Astrocyte of the spinal cord (primary cell): ENCODE measurements around the gene TMEM202.
"Not testable (repeated sequence)": the region's sequence is repeated elsewhere in the genome, so short reads cannot be mapped to it uniquely, and the experiment has no call there.

ENCODE experiments used
- DNase-seq: peaks from one replicate; pipeline ENCODE4 v3.0.0; 2011; ENCODE audit warnings: low read depth, low spot score
- H3K4me3 ChIP-seq: 2 replicates; pipeline ENCODE4 v1.5.1; 2011; ENCODE audit warnings: low read depth, mild to moderate bottlenecking, low read length, moderate library complexity
- CTCF ChIP-seq: IDR thresholded peaks from 2 replicates; pipeline ENCODE4 v1.5.1; 2012; ENCODE audit warnings: low read depth, mild to moderate bottlenecking, low read length, inconsistent platforms
- in situ Hi-C: cut with HindIII; loops from 2 replicates; pipeline ENCODE4 v1.10.0; 2017; ENCODE audit warnings: low sequenced_read_pairs

The TMEM202 gene

GRCh38 chr15:72375846-72376581 is 22.1 kb upstream of the TMEM202 start, which contains the start of gene HEXA:
Gene HEXA (minus strand): TSS chr15:72376014. CDS start chr15:72375972, 42 bp downstream.
- DNase-seq = peak; percentile 97
- no peak for TF ChIP-seq CTCF
- peak within 1 kb of the TSS; percentile 74 for H3K4me3 ChIP-seq
- in situ Hi-C loops = no loop called here

GRCh38 chr15:72377331-72377730 is 20.8 kb upstream of the TMEM202 start:
- no peak for TF ChIP-seq CTCF
- in situ Hi-C loops = no loop called here
- DNase-seq = no peak

GRCh38 chr15:72379106-72379505 is 19.0 kb upstream of the TMEM202 start:
- in situ Hi-C loops, DNase-seq, H3K4me3 ChIP-seq: not testable (repeated sequence)

More at GRCh38 chr15:72377331-72377730, 20.8 kb upstream of the TMEM202 start:
- H3K4me3 ChIP-seq = no peak overlapping the region

GRCh38 chr15:72379856-72380430 is 18.2 kb upstream of the TMEM202 start:
- DNase-seq = no peak
- TF ChIP-seq CTCF = no peak
- in situ Hi-C loops = no loop called here
- no peak overlapping the region for H3K4me3 ChIP-seq

GRCh38 chr15:72380743-72381142 is 17.4 kb upstream of the TMEM202 start:
- no peak for TF ChIP-seq CTCF

GRCh38 chr15:72382146-72382545 is 16.0 kb upstream of the TMEM202 start:
- in situ Hi-C loops = no loop called here
- H3K4me3 ChIP-seq = no peak overlapping the region
- no peak for DNase-seq
- TF ChIP-seq CTCF = peak; percentile 15

More at GRCh38 chr15:72380743-72381142, 17.4 kb upstream of the TMEM202 start:
- DNase-seq = no peak
- in situ Hi-C loops = no loop called here
- no peak overlapping the region for H3K4me3 ChIP-seq

GRCh38 chr15:72387741-72388140 is 10.4 kb upstream of the TMEM202 start:
- no peak for DNase-seq
- in situ Hi-C loops = no loop called here
- H3K4me3 ChIP-seq = no peak overlapping the region
- TF ChIP-seq CTCF = no peak
